ENCODE measurements around the gene CNTN5.
"Not testable (repeated sequence)": the region's sequence is repeated elsewhere in the genome, so short reads cannot be mapped to it uniquely, and the experiment has no call there.

Gene CNTN5

GRCh38 chr11:99281331-99281730 is 260.6 kb downstream of the CNTN5 start:
- Histone ChIP-seq H3K4me3 (ENCODE audit: low read depth, low read length) (no peak overlapping the region), H3K9ac (ENCODE audit: low read depth, low read length) (no peak overlapping the region), H3K27me3 (ENCODE audit: control insufficient read depth, insufficient read depth, low read length) (no peaks in the 10 kb centered on the region), H3K36me3 (ENCODE audit: control insufficient read depth, insufficient read depth, low read length) (no peaks in the 10 kb centered on the region), H3K4me1 (ENCODE audit: control insufficient read depth, insufficient read depth, low read length) (no peaks in the 10 kb centered on the region), H3K9me3 (ENCODE audit: control insufficient read depth, insufficient read depth, low read length) (no peaks in the 10 kb centered on the region)

GRCh38 chr11:99297925-99298324 is 277.2 kb downstream of the CNTN5 start:
- not testable (repeated sequence) for H3K9ac ChIP-seq (ENCODE audit: low read depth, low read length); H3K27me3 ChIP-seq (ENCODE audit: control insufficient read depth, insufficient read depth, low read length); H3K9me3 ChIP-seq (ENCODE audit: control insufficient read depth, insufficient read depth, low read length); H3K4me1 ChIP-seq (ENCODE audit: control insufficient read depth, insufficient read depth, low read length); H3K4me3 ChIP-seq (ENCODE audit: low read depth, low read length); H3K36me3 ChIP-seq (ENCODE audit: control insufficient read depth, insufficient read depth, low read length)

DNA sequence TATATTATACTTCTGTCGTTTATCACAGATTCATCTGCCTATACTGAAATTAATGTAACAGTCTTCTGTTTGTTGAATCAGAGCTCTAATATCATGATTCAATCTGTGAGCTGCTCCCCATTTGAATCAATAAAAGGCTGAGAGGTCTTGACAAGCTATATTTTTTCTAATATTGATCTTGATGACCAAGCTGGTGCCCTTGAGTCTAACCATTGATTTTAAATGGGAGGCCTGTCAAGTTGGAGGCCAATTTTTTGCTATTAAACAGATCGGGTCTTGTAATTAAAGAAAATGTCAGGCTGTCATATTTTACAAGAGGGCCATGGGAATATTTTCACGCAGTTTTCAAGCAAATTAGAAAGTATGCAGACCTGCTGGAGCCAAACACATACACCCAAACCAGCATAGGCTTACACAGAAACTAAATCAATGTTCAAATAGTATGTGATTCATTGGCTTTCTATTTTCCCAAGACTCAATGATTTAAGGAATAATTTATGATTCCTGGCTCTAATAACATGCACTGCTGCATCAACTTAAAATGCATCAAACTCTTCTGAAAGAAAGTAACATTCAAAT is 286.9 kb downstream of the CNTN5 start:
- Histone ChIP-seq H3K27me3 (ENCODE audit: control insufficient read depth, insufficient read depth, low read length) (no peaks in the 10 kb centered on the region), H3K9me3 (ENCODE audit: control insufficient read depth, insufficient read depth, low read length) (no peaks in the 10 kb centered on the region), H3K4me3 (ENCODE audit: low read depth, low read length) (no peak overlapping the region), H3K4me1 (ENCODE audit: control insufficient read depth, insufficient read depth, low read length) (no peaks in the 10 kb centered on the region), H3K9ac (ENCODE audit: low read depth, low read length) (no peak overlapping the region), H3K36me3 (ENCODE audit: control insufficient read depth, insufficient read depth, low read length) (no peaks in the 10 kb centered on the region)

DNA sequence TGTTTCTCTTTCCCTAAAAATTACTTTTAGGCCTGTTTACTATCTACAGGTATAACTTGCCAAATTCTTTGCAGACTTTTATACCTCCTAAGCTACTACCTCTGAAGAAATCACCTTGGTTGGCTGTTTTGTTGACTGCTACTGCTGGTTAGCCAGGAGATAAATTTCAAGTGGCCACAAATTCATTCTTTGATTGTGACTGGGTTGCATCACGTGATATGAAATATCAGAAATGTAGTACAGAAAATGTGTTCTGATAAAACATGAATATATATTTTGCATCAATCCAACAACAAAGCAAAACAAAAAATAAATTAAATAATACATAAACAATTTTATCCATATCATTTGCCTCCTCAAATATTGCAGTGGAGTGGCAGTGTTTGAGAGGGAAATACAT is 291.1 kb downstream of the CNTN5 start:
- no peaks in the 10 kb centered on the region for H3K36me3 ChIP-seq (ENCODE audit: control insufficient read depth, insufficient read depth, low read length)
- H3K9me3 ChIP-seq (ENCODE audit: control insufficient read depth, insufficient read depth, low read length), result no peaks in the 10 kb centered on the region
- H3K9ac ChIP-seq (ENCODE audit: low read depth, low read length), result no peak overlapping the region
- no peak overlapping the region for H3K4me3 ChIP-seq (ENCODE audit: low read depth, low read length)
- H3K4me1 ChIP-seq (ENCODE audit: control insufficient read depth, insufficient read depth, low read length), result no peaks in the 10 kb centered on the region
- H3K27me3 ChIP-seq (ENCODE audit: control insufficient read depth, insufficient read depth, low read length), result no peaks in the 10 kb centered on the region

- no peaks in the 10 kb centered on the region for H3K36me3 ChIP-seq (ENCODE audit: control insufficient read depth, insufficient read depth, low read length)
- no peaks in the 10 kb centered on the region for H3K27me3 ChIP-seq (ENCODE audit: control insufficient read depth, insufficient read depth, low read length)
- no peak overlapping the region for H3K9ac ChIP-seq (ENCODE audit: low read depth, low read length)
- H3K9me3 ChIP-seq (ENCODE audit: control insufficient read depth, insufficient read depth, low read length), result no peaks in the 10 kb centered on the region
- H3K4me3 ChIP-seq (ENCODE audit: low read depth, low read length), result no peak overlapping the region
- no peaks in the 10 kb centered on the region for H3K4me1 ChIP-seq (ENCODE audit: control insufficient read depth, insufficient read depth, low read length)
Observed at GRCh38 chr11:99316776-99317520, 296.2 kb downstream of the CNTN5 start.

DNA sequence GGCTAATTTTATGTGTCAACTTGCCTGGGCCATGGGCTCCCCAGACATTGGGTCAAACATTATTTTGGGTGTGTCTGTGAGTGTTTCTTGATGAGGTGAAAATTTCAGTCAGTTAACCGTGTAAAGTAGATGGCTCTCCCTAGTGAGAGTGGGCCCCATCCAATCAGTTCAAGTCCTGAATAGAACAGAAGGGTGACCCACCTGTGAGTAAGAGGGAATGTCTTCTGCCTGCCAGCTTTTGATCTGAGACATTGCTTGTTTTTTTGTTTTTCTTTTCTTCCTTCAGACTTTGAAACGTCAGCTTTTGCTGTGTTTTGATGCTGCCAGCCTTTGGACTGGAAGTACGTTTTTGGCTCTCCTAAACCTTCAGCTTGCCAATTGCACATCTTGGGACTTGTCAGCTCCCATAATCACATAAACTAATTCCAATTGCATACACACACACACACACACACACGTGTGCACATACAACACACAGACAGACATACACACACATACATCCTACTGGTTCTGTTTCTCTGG is 300.1 kb downstream of the CNTN5 start:
- Histone ChIP-seq H3K36me3 (ENCODE audit: control insufficient read depth, insufficient read depth, low read length) (no peaks in the 10 kb centered on the region), H3K9ac (ENCODE audit: low read depth, low read length) (no peak overlapping the region), H3K4me3 (ENCODE audit: low read depth, low read length) (no peak overlapping the region), H3K27me3 (ENCODE audit: control insufficient read depth, insufficient read depth, low read length) (no peaks in the 10 kb centered on the region), H3K4me1 (ENCODE audit: control insufficient read depth, insufficient read depth, low read length) (no peaks in the 10 kb centered on the region), H3K9me3 (ENCODE audit: control insufficient read depth, insufficient read depth, low read length) (no peaks in the 10 kb centered on the region)

DNA sequence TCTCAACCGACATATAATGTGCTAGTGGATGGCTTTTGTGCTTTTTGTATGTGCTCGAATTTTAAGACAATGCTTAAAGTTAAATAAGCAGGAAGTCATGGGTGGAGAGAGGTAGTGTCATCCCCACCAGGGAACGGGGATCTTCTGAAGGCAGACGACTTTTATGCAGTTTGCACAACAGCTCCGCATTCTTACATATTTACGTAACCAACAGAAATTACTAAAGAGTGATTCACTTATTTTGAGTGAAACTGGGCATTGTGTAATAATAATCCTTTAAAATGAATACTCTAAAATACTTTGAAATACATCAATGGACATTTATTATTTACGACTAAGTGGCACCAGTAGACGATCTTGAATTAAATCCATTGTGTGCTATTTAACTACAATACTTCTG is 305.1 kb downstream of the CNTN5 start:
- Histone ChIP-seq H3K4me1 (ENCODE audit: control insufficient read depth, insufficient read depth, low read length) (peaks cover 6% of the 10 kb centered on the region), H3K9ac (ENCODE audit: low read depth, low read length) (no peak overlapping the region), H3K9me3 (ENCODE audit: control insufficient read depth, insufficient read depth, low read length) (no peaks in the 10 kb centered on the region), H3K36me3 (ENCODE audit: control insufficient read depth, insufficient read depth, low read length) (no peaks in the 10 kb centered on the region), H3K4me3 (ENCODE audit: low read depth, low read length) (no peak overlapping the region), H3K27me3 (ENCODE audit: control insufficient read depth, insufficient read depth, low read length) (no peaks in the 10 kb centered on the region)

GRCh38 chr11:99327066-99327465 is 306.3 kb downstream of the CNTN5 start:
- H3K27me3 ChIP-seq (ENCODE audit: control insufficient read depth, insufficient read depth, low read length), result no peaks in the 10 kb centered on the region
- H3K36me3 ChIP-seq (ENCODE audit: control insufficient read depth, insufficient read depth, low read length), result no peaks in the 10 kb centered on the region
- no peaks in the 10 kb centered on the region for H3K9me3 ChIP-seq (ENCODE audit: control insufficient read depth, insufficient read depth, low read length)
- peaks cover 6% of the 10 kb centered on the region for H3K4me1 ChIP-seq (ENCODE audit: control insufficient read depth, insufficient read depth, low read length)
- no peak overlapping the region for H3K4me3 ChIP-seq (ENCODE audit: low read depth, low read length)
- no peak overlapping the region for H3K9ac ChIP-seq (ENCODE audit: low read depth, low read length)

GRCh38 chr11:99327527-99327926 is 306.8 kb downstream of the CNTN5 start:
- Histone ChIP-seq H3K9ac (ENCODE audit: low read depth, low read length) (no peak overlapping the region), H3K27me3 (ENCODE audit: control insufficient read depth, insufficient read depth, low read length) (no peaks in the 10 kb centered on the region), H3K36me3 (ENCODE audit: control insufficient read depth, insufficient read depth, low read length) (no peaks in the 10 kb centered on the region), H3K4me1 (ENCODE audit: control insufficient read depth, insufficient read depth, low read length) (peaks cover 6% of the 10 kb centered on the region), H3K4me3 (ENCODE audit: low read depth, low read length) (no peak overlapping the region), H3K9me3 (ENCODE audit: control insufficient read depth, insufficient read depth, low read length) (no peaks in the 10 kb centered on the region)

GRCh38 chr11:99333621-99334020 is 312.9 kb downstream of the CNTN5 start:
- Histone ChIP-seq H3K9ac (ENCODE audit: low read depth, low read length) (no peak overlapping the region), H3K4me1 (ENCODE audit: control insufficient read depth, insufficient read depth, low read length) (no peaks in the 10 kb centered on the region), H3K36me3 (ENCODE audit: control insufficient read depth, insufficient read depth, low read length) (no peaks in the 10 kb centered on the region), H3K9me3 (ENCODE audit: control insufficient read depth, insufficient read depth, low read length) (no peaks in the 10 kb centered on the region), H3K4me3 (ENCODE audit: low read depth, low read length) (no peak overlapping the region), H3K27me3 (ENCODE audit: control insufficient read depth, insufficient read depth, low read length) (no peaks in the 10 kb centered on the region)

DNA sequence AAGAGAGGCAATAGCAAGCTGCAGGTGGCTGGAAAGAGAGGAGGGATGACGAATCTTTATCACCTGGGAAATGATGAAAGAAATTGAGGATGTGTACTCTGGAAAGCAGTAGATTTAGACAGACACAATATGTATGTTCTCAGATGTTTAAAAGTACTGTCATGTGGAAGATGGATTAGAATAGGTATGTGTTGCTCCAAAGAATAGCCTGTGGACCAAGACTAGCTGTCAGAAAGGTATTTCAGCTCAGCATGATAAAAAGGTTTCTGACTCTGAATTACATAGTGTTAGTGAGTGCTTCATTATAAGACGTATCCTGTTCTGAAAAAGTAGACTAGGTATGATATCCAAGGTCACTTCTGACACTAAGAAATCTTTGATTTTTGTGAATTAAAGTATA is 322.4 kb downstream of the CNTN5 start:
- no peaks in the 10 kb centered on the region for H3K27me3 ChIP-seq (ENCODE audit: control insufficient read depth, insufficient read depth, low read length)
- H3K4me1 ChIP-seq (ENCODE audit: control insufficient read depth, insufficient read depth, low read length), result no peaks in the 10 kb centered on the region
- H3K4me3 ChIP-seq (ENCODE audit: low read depth, low read length), result no peak overlapping the region
- no peak overlapping the region for H3K9ac ChIP-seq (ENCODE audit: low read depth, low read length)
- no peaks in the 10 kb centered on the region for H3K9me3 ChIP-seq (ENCODE audit: control insufficient read depth, insufficient read depth, low read length)
- H3K36me3 ChIP-seq (ENCODE audit: control insufficient read depth, insufficient read depth, low read length), result no peaks in the 10 kb centered on the region

GRCh38 chr11:99349151-99349673 is 328.5 kb downstream of the CNTN5 start:
- Histone ChIP-seq H3K36me3 (ENCODE audit: control insufficient read depth, insufficient read depth, low read length) (no peaks in the 10 kb centered on the region), H3K4me1 (ENCODE audit: control insufficient read depth, insufficient read depth, low read length) (no peaks in the 10 kb centered on the region), H3K9me3 (ENCODE audit: control insufficient read depth, insufficient read depth, low read length) (no peaks in the 10 kb centered on the region), H3K27me3 (ENCODE audit: control insufficient read depth, insufficient read depth, low read length) (no peaks in the 10 kb centered on the region), H3K9ac (ENCODE audit: low read depth, low read length) (no peak overlapping the region), H3K4me3 (ENCODE audit: low read depth, low read length) (no peak overlapping the region)
